ENCODE measurements around the gene XPNPEP1.

DNA sequence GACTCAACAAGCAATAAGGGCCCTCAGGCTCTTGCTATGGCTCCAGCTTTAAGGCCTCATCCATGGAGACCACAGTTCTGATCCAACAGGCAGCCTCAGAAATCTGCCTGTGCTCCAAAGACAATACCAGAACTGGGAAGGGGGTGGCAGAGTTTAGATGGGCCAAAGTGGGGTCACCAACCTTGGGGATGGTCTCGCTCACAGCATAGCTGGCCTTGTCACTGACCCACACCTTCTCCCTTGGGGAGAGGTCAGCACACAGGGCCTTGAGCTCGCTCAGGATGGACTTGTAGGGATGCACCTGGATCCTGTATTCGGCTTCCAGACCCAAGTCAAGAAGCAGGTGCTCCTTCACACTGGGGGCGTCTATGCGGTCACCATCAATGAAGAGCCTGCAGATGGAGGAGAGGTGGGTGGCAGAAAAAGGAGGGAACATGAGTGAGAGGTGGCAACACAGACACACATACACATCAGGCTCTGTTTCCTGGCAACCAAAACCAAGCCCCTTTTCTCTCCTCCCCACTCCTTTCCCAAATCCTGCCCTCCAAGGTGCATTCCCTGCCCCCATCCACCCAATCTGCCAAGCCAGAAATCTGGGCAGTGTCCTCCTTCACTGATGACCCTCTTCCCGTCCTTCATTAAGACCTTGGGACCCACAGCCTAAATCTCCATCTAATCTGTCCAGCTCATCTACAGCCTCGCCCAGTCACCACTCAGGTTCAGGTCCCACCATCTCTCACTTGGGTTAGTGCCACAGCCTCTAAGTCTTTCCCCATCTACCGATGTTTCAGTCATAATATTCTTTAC, 40.9 kb downstream of the XPNPEP1 start:
- TF ChIP-seq CTCF (IDR thresholded peaks at IDR 0.05) = no peak
- no peak for TF ChIP-seq POLR2A (IDR thresholded peaks at IDR 0.05)
